Subcutaneous adipose tissue (tissue), 4 donors: ENCODE results near the gene CRYGS. TPM values are rescaled to one million over a fixed set of nuclear protein-coding genes. Genes with fewer than 3 reads are reported as not detected.

Source experiments
- total RNA-seq, 4 donors: library from RNA; depleted of rRNA; stranded (reverse); fragments of >200 nt; gene quantifications; one replicate each; pipeline ENCODE4 v1.1.0, GENCODE V29; 2016
- TF ChIP-seq, protein P1 (sequence below): fragments of 450-650 bp; IDR thresholded peaks from one replicate; pipeline ENCODE4 v1.5.1; 2016; ENCODE audit warnings: low read depth, mild to moderate bottlenecking, control low read depth, antibody characterized with exemption, moderate library complexity

Gene CRYGS
- total RNA-seq, 4 donors from 2014 or later = 2.3 to 7.9 (median 5.8) TPM

GRCh38 chr3:186570096-186570940 is 26.1 kb upstream of the CRYGS start, which contains the start of gene DNAJB11:
TSS of gene DNAJB11 (plus strand) at chr3:186570720. CDS start at chr3:186570898, 178 bp downstream.
- TF ChIP-seq, protein P1, sequence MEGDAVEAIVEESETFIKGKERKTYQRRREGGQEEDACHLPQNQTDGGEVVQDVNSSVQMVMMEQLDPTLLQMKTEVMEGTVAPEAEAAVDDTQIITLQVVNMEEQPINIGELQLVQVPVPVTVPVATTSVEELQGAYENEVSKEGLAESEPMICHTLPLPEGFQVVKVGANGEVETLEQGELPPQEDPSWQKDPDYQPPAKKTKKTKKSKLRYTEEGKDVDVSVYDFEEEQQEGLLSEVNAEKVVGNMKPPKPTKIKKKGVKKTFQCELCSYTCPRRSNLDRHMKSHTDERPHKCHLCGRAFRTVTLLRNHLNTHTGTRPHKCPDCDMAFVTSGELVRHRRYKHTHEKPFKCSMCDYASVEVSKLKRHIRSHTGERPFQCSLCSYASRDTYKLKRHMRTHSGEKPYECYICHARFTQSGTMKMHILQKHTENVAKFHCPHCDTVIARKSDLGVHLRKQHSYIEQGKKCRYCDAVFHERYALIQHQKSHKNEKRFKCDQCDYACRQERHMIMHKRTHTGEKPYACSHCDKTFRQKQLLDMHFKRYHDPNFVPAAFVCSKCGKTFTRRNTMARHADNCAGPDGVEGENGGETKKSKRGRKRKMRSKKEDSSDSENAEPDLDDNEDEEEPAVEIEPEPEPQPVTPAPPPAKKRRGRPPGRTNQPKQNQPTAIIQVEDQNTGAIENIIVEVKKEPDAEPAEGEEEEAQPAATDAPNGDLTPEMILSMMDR = no peak

DNA sequence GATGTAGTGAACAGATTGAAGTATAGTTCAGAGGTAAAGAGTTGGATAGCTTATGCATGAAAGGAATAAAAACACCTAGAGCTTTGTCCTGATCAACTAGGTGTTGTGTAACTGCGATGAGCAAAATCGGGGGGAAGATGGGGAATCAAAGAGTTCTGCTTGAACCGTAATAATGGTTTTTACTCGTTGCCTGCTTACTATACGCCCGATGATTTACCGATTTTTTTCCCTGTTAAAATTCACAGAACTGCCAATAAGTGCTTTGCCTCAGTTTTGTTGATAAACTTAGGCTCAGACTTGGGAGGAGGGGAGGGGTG is 25.6 kb upstream of the CRYGS start:
- TF ChIP-seq, protein P1 = no peak

DNA sequence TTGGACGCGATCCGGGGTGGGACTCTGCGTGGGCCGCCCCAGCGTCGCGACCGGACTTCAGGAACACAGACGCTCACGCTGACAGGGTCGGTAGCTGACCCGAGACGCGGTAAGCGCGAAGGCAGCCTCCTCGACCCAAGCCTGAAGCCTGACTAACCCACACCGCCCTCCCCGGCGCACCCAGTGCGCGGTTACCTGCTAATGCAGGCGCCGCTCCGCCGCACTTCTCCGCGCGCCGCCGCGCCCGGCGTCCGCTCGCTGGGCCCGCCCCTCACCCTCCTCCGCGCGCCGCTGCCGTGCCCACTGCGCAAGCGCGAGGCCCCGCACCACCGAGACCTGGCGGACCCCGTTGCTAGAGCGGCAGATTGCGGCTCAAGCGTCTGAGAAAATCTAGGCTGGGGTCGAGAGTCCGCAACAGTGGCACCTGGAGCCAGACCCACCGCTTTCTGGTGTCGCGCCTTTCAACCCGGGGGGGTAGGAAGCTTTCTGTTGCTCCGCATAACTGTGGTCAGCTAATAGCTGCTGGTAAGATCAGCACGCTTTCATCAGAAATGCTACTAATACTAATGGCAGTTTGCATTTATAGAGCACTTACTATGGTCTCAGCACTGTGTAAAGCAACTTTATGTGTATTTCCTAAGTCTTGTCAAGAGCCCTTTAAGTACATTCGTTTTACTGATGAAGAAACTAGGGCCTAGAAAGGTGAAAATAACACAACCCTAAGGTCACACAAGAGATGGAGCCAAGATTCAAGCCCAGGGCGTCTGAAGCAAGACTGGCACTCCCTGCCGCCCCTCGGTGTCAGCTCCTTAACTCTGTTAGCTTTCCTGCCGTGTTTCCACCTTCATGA is 23.1 kb upstream of the CRYGS start, which contains the start of gene TBCCD1:
TBCCD1 (minus strand) TSS at position 268 of the 850 bp plus-strand sequence. CDS start 3,010 bp downstream, outside the sequence.
- TF ChIP-seq, protein P1 = no peak

DNA sequence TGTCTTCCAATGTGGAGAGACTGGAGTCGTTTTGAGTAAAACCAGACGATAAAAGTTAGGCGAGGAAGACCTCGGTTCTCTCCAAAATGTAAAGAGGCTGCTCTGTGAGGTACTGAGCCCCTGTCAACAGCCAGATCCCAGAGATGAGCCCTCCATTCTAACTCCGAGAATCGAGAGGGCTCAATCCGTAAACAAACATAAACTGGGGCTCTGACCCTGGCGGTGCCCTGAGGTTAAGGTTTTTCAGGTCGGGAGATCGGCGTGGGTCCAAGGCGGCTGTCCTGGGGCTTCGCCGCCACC is 22.5 kb upstream of the CRYGS start:
- TF ChIP-seq, protein P1 = no peak

- TF ChIP-seq, protein P1 = no peak
Measured at GRCh38 chr3:186564586-186564985, 20.4 kb upstream of the CRYGS start.

- TF ChIP-seq, protein P1 = no peak
Measured at GRCh38 chr3:186552408-186553031, 8.3 kb upstream of the CRYGS start.

DNA sequence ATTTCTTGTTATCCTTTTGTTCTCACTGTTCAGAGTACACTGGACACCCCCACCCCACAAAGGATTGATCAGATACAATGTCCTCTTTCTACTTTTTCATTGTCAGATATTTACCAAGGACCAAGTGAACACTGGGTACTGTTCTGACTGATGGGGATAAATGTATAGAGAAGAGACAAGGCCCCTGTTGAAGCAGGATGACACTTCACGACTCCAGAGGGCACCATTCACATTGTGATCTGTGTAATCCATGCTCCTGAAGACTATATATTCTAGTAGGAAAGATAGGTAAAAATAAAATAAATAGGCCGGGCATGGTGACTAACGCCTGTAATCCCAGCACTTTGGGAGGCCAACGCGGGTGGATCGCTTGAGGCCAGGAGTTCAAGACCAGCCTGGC is 7.2 kb upstream of the CRYGS start:
- TF ChIP-seq, protein P1 = no peak
